ENCODE results near the gene THOC1. TPM values are rescaled to one million over a fixed set of nuclear protein-coding genes. Genes with fewer than 3 reads are reported as not detected.
"Not testable (repeated sequence)": the region's sequence is repeated elsewhere in the genome, so short reads cannot be mapped to it uniquely, and the experiment has no call there.

THOC1 gene, protein sequence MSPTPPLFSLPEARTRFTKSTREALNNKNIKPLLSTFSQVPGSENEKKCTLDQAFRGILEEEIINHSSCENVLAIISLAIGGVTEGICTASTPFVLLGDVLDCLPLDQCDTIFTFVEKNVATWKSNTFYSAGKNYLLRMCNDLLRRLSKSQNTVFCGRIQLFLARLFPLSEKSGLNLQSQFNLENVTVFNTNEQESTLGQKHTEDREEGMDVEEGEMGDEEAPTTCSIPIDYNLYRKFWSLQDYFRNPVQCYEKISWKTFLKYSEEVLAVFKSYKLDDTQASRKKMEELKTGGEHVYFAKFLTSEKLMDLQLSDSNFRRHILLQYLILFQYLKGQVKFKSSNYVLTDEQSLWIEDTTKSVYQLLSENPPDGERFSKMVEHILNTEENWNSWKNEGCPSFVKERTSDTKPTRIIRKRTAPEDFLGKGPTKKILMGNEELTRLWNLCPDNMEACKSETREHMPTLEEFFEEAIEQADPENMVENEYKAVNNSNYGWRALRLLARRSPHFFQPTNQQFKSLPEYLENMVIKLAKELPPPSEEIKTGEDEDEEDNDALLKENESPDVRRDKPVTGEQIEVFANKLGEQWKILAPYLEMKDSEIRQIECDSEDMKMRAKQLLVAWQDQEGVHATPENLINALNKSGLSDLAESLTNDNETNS
- total RNA-seq (10 to 100 TPM; 12.8 to 17.3 (median 15.6) TPM), polyA plus RNA-seq (19.2 TPM)
- long read RNA-seq, donor 1, transcript THOC1-201 (21 exons, 2,087 nt) = major isoform, 8 of 11 reads
- long read RNA-seq, donor 1, partial matches to known transcripts = 2 of 11 reads
- long read RNA-seq, donor 1, other reads (novel, unspliced or antisense) = 1 of 11 reads
- long read RNA-seq, donor 2, partial matches to known transcripts = 0 of 8 reads
- long read RNA-seq, donor 2, other reads (novel, unspliced or antisense) = 4 of 8 reads
- long read RNA-seq, donor 3, transcript THOC1-201 (21 exons, 2,087 nt) = major isoform, 21 of 42 reads
- long read RNA-seq, donor 3, partial matches to known transcripts = 5 of 42 reads
- long read RNA-seq, donor 3, other reads (novel, unspliced or antisense) = 14 of 42 reads
- long read RNA-seq, donor 4, transcript THOC1-201 (21 exons, 2,087 nt) = major isoform, 5 of 8 reads
- long read RNA-seq, donor 4, partial matches to known transcripts = 0 of 8 reads
- long read RNA-seq, donor 4, other reads (novel, unspliced or antisense) = 3 of 8 reads

DNA sequence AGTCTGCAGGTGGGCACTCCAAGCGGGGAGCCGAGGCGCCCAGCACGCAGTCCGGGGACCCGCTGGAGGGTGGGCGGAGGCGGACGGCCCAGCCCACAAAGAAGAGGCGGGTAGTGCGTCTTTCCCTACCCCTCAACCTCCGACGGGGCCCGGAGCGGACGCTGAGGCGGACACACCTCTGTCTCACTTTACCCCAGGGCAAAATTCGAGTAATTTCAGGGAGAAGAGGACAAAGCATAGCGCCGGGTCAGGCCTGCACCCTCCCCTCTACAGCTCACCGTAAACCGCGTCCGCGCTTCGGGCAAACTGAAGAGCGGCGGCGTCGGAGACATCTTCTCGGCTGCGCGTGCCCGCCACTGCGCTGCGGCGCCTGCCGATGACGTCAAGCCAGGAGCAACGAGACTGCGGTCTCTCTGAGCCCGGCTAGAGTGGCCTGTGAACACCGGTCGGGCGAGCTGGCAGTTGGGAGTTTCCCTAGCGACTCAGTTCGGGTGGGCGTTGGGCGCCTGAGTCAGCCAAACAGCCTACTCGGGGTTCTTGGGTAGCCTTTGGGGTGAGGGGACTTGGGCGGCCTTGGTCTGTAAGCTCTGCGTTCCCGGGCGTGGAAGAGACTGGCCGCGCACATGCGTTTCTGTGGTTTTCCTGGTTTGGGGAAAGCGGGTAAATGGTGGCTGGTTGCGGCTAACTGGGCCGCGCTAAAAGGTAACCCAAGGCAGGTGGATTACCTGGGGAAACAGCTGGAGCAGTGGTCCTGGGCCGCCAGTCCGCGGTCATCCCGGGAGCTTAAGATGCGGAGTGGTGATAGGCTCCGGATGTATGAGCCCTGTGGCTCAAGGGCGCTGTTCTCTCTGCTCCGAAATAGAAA lies at the start of gene THOC1:
THOC1 (minus strand) TSS at position 360 of the 865 bp plus-strand sequence; CDS start at position 332, 28 bp downstream.
- no peaks in the 10 kb centered on the region for H3K27me3 ChIP-seq (ENCODE audit: control insufficient read depth, insufficient read depth)
- WGBS = under 1% methylated on average over 69 of the region's 69 CpGs
- intact Hi-C loops (cut with DNase I) = no loop called here

GRCh38 chr18:317618-318017 lies 49.8 kb upstream of the THOC1 start:
- DNase-seq = no peak
- Histone ChIP-seq H3K4me3 (ENCODE audit: low read length) (no peak overlapping the region), H3K27ac (ENCODE audit: low read length) (no peak overlapping the region), H3K9me3 (ENCODE audit: control insufficient read depth, low read length) (no peaks in the 10 kb centered on the region), H3K27me3 (ENCODE audit: control insufficient read depth, insufficient read depth) (no peaks in the 10 kb centered on the region), H3K4me1 (ENCODE audit: control insufficient read depth, insufficient read depth, low read length) (peaks cover 3% of the 10 kb centered on the region)
- no peak for ATAC-seq
- 97% methylated on average over 6 of the region's 6 CpGs for WGBS
- intact Hi-C loops (cut with DNase I) = no loop called here

More for the DNA sequence above, at the start of gene THOC1:
- H3K9me3 ChIP-seq (ENCODE audit: control insufficient read depth, low read length) = no peaks in the 10 kb centered on the region
- no peaks in the 10 kb centered on the region for H3K4me1 ChIP-seq (ENCODE audit: control insufficient read depth, insufficient read depth, low read length)
- H3K27ac ChIP-seq (ENCODE audit: low read length) = peak within 1 kb of the TSS; percentile 89
- ATAC-seq (peak; percentile 98 to 99), DNase-seq (peak; percentile 94 to 97 (median 97))
- peak within 1 kb of the TSS; percentile 95 for H3K4me3 ChIP-seq (ENCODE audit: low read length)

GRCh38 chr18:316393-316792 lies 48.5 kb upstream of the THOC1 start:
- H3K9me3 ChIP-seq (ENCODE audit: control insufficient read depth, low read length) = no peaks in the 10 kb centered on the region
- no peaks in the 10 kb centered on the region for H3K27me3 ChIP-seq (ENCODE audit: control insufficient read depth, insufficient read depth)
- intact Hi-C loops (cut with DNase I) = no loop called here
- WGBS = 69% methylated on average over 8 of the region's 8 CpGs
- no peak overlapping the region for H3K4me3 ChIP-seq (ENCODE audit: low read length)
- H3K27ac ChIP-seq (ENCODE audit: low read length) = no peak overlapping the region
- ATAC-seq (no peak), DNase-seq (no peak)
- H3K4me1 ChIP-seq (ENCODE audit: control insufficient read depth, insufficient read depth, low read length) = no peaks in the 10 kb centered on the region

GRCh38 chr18:313931-314330 lies 46.1 kb upstream of the THOC1 start:
- H3K4me3 ChIP-seq (ENCODE audit: low read length) = no peak overlapping the region
- ATAC-seq = no peak

GRCh38 chr18:312415-312814 lies 44.6 kb upstream of the THOC1 start:
- Histone ChIP-seq H3K9me3 (ENCODE audit: control insufficient read depth, low read length) (no peaks in the 10 kb centered on the region), H3K27ac (ENCODE audit: low read length) (no peak overlapping the region), H3K4me3 (ENCODE audit: low read length) (no peak overlapping the region), H3K4me1 (ENCODE audit: control insufficient read depth, insufficient read depth, low read length) (no peaks in the 10 kb centered on the region), H3K27me3 (ENCODE audit: control insufficient read depth, insufficient read depth) (no peaks in the 10 kb centered on the region)
- ATAC-seq (no peak), DNase-seq (no peak)
- intact Hi-C loops (cut with DNase I) = no loop called here
- WGBS = 59% methylated on average over 4 of the region's 4 CpGs

More at GRCh38 chr18:313931-314330, 46.1 kb upstream of the THOC1 start:
- DNase-seq = no peak
- Histone ChIP-seq H3K27me3 (ENCODE audit: control insufficient read depth, insufficient read depth) (no peaks in the 10 kb centered on the region), H3K4me1 (ENCODE audit: control insufficient read depth, insufficient read depth, low read length) (no peaks in the 10 kb centered on the region), H3K9me3 (ENCODE audit: control insufficient read depth, low read length) (no peaks in the 10 kb centered on the region), H3K27ac (ENCODE audit: low read length) (no peak overlapping the region)
- intact Hi-C loops (cut with DNase I) = no loop called here

DNA sequence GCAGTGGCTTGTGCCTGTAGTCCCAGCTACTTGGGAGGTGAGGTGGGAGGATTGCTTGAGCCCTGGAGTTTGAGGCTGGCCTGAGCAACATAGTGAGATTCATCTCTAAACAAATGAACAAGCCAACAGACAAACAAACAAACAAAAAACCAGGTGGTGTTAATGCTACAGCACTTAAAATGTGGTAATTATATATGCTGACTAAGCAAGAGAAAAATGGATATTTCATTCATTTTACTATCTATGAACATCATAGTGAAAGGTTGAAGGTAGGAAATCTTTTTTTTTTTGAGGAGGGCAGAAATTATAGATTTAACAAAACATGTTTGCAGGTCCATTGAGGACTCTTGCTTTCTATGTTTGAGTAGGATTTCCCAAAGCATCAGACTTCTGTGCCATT lies 42.2 kb upstream of the THOC1 start:
- Histone ChIP-seq H3K4me1 (ENCODE audit: control insufficient read depth, insufficient read depth, low read length) (no peaks in the 10 kb centered on the region), H3K27me3 (ENCODE audit: control insufficient read depth, insufficient read depth) (no peaks in the 10 kb centered on the region), H3K27ac (ENCODE audit: low read length) (no peak overlapping the region), H3K9me3 (ENCODE audit: control insufficient read depth, low read length) (no peaks in the 10 kb centered on the region), H3K4me3 (ENCODE audit: low read length) (no peak overlapping the region)
- ATAC-seq (no peak), DNase-seq (no peak)
- intact Hi-C loops (cut with DNase I) = no loop called here

GRCh38 chr18:308086-308485 lies 40.2 kb upstream of the THOC1 start:
- 94% methylated on average over 4 of the region's 4 CpGs for WGBS
- H3K4me3 ChIP-seq (ENCODE audit: low read length); ATAC-seq; intact Hi-C loops (cut with DNase I); DNase-seq; H3K27me3 ChIP-seq (ENCODE audit: control insufficient read depth, insufficient read depth); H3K4me1 ChIP-seq (ENCODE audit: control insufficient read depth, insufficient read depth, low read length); H3K27ac ChIP-seq (ENCODE audit: low read length); H3K9me3 ChIP-seq (ENCODE audit: control insufficient read depth, low read length): not testable (repeated sequence)

DNA sequence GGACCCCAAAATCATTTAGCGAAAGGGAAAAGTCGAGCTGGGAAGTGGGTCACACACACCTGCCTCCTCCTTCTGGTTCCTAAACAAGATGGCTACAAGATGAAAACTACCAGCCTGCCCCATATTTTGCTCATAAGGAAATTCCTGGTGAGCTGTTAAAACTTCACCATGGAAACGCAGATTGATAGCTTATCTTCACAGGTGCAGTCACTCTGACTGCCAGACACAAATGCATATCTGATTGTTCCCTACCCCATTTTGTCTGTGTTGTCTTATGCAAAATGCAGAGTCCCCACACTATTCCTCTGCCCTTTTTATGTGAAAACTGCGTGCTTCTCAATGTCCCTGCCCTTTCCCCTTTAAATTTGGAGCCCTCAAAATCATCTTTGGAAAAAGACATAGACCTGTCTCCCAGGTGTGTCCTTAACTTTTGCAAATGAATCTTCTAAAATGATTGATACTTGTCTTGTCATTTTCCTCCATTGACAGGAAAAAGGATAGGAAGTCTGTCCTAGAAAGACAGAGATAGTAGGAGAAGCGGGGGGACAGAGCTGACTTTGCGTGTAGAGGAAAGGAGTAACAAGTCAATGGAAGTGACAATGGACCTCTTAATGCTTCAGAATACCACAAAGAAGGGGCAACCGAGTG lies 38.9 kb upstream of the THOC1 start:
- H3K27me3 ChIP-seq (ENCODE audit: control insufficient read depth, insufficient read depth) = no peaks in the 10 kb centered on the region
- intact Hi-C loops (cut with DNase I) = no loop called here
- WGBS = 77% methylated on average over 7 of the region's 7 CpGs
- no peak for ATAC-seq
- no peaks in the 10 kb centered on the region for H3K9me3 ChIP-seq (ENCODE audit: control insufficient read depth, low read length)
- DNase-seq = no peak
- H3K4me3 ChIP-seq (ENCODE audit: low read length) = no peak overlapping the region
- H3K4me1 ChIP-seq (ENCODE audit: control insufficient read depth, insufficient read depth, low read length) = no peaks in the 10 kb centered on the region
- H3K27ac ChIP-seq (ENCODE audit: low read length) = no peak overlapping the region

DNA sequence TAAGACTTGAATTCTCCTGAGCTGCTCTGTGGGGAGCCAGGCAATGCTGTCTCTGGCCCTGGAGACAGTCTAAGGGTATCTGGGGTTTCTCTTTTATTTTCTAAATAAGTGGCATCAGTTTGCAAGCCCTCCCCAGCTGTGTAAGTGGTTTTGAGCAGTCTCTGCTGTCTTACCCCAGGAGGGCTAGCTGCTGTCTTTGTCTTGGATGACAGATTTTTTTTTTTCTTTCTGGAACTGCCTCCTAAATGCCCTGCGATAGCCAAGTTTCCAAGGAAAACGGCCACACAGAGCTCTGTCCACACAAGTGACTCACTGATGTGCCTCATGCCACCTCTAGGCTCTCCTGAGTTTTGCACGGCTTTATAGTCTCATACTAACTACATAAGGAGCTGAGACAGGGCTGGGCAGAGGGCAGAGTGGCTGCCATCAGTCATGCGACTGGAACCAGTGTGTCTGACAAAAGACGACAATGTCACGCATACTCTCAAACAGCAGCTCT lies 37.2 kb upstream of the THOC1 start:
- DNase-seq = peak in 1 of 3 donors; percentile 56
- H3K4me1 ChIP-seq (ENCODE audit: control insufficient read depth, insufficient read depth, low read length) = no peaks in the 10 kb centered on the region
- H3K9me3 ChIP-seq (ENCODE audit: control insufficient read depth, low read length) = no peaks in the 10 kb centered on the region
- no peak overlapping the region for H3K27ac ChIP-seq (ENCODE audit: low read length)
- WGBS = 50% methylated on average over 6 of the region's 6 CpGs
- H3K27me3 ChIP-seq (ENCODE audit: control insufficient read depth, insufficient read depth) = no peaks in the 10 kb centered on the region
- intact Hi-C loops (cut with DNase I) = no loop called here
- H3K4me3 ChIP-seq (ENCODE audit: low read length) = no peak overlapping the region
- peak; percentile 60 to 70 for ATAC-seq

- 92% methylated on average over 2 of the region's 2 CpGs for WGBS
- DNase-seq (no peak), ATAC-seq (no peak)
- intact Hi-C loops (cut with DNase I) = no loop called here
- no peaks in the 10 kb centered on the region for H3K4me1 ChIP-seq (ENCODE audit: control insufficient read depth, insufficient read depth, low read length)
- no peaks in the 10 kb centered on the region for H3K9me3 ChIP-seq (ENCODE audit: control insufficient read depth, low read length)
- H3K27me3 ChIP-seq (ENCODE audit: control insufficient read depth, insufficient read depth) = no peaks in the 10 kb centered on the region
- no peak overlapping the region for H3K4me3 ChIP-seq (ENCODE audit: low read length)
- H3K27ac ChIP-seq (ENCODE audit: low read length) = no peak overlapping the region
Measured at GRCh38 chr18:303607-304006, 35.8 kb upstream of the THOC1 start.

Data from right cardiac atrium (tissue), 5 donors.